Neutrophil (primary cell): ENCODE measurements around the gene LYRM1.
A peak's percentile ranks its signal among the peaks of the same experiment; 100 is the strongest.

Experiments used
- H3K27ac ChIP-seq: fragments of 200-600 bp; sonication (generic); 2 replicates; pipeline ENCODE4 v1.5.1; 2016; ENCODE audit warnings: mild to moderate bottlenecking, moderate library complexity
- H3K27me3 ChIP-seq: fragments of 200-600 bp; sonication (generic); 2 replicates; pipeline ENCODE4 v1.6.0; 2016; ENCODE audit warnings: mild to moderate bottlenecking
- H3K36me3 ChIP-seq: fragments of 200-600 bp; sonication (generic); 2 replicates; pipeline ENCODE4 v1.5.1; 2017
- H3K4me1 ChIP-seq, 2 experiments: fragments of 200-600 bp in 1 of 2; sonication (generic) in 1 of 2; 1 replicate in 1 of 2; 2 replicates in 1 of 2; pipeline versions ENCODE4 v1.5.1 to v1.6.1; 2013 to 2016; ENCODE audit warnings: low read depth in 1 of 2, low read length in 1 of 2, mild to moderate bottlenecking in 1 of 2, moderate library complexity in 1 of 2; ENCODE audit not compliant: control insufficient read depth in 1 of 2, insufficient read depth in 1 of 2
- H3K4me3 ChIP-seq, 2 experiments: fragments of 200-600 bp in 1 of 2; sonication (generic) in 1 of 2; 1 replicate in 1 of 2; 2 replicates in 1 of 2; pipeline ENCODE4 v1.5.1; 2013 to 2016; ENCODE audit warnings: low read depth in 1 of 2, low read length in 1 of 2, mild to moderate bottlenecking in 1 of 2, moderate library complexity in 1 of 2
- H3K9me3 ChIP-seq: fragments of 200-600 bp; sonication (generic); 2 replicates; pipeline ENCODE4 v1.5.1; 2016
- TF ChIP-seq, protein P1 (sequence below): fragments of 200-600 bp; sonication (generic); IDR thresholded peaks from 2 replicates; pipeline ENCODE4 v1.5.1; 2016; ENCODE audit warnings: antibody characterized with exemption

Gene LYRM1

DNA sequence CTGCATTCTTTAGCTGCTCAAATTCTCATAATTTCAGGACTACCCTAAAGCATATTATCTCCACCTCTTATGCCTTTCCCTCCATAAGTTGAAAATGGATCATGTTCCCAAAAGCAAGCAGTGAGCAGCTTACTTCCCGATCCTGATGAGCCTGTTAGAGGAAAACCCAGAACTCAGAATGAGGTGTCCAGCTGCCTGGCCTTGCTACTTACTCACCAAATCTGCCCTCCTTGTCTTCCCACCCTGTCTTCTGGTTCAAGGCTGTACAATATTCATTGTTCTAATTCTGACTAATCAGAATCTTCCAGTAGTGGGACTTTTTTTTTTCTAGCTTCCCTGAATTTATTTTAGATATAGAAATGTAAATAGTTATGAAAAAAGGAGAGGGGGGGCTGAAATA lies 10.8 kb downstream of the LYRM1 start:
- H3K27ac ChIP-seq: peak overlapping the region; percentile 87
- TF ChIP-seq, protein P1, sequence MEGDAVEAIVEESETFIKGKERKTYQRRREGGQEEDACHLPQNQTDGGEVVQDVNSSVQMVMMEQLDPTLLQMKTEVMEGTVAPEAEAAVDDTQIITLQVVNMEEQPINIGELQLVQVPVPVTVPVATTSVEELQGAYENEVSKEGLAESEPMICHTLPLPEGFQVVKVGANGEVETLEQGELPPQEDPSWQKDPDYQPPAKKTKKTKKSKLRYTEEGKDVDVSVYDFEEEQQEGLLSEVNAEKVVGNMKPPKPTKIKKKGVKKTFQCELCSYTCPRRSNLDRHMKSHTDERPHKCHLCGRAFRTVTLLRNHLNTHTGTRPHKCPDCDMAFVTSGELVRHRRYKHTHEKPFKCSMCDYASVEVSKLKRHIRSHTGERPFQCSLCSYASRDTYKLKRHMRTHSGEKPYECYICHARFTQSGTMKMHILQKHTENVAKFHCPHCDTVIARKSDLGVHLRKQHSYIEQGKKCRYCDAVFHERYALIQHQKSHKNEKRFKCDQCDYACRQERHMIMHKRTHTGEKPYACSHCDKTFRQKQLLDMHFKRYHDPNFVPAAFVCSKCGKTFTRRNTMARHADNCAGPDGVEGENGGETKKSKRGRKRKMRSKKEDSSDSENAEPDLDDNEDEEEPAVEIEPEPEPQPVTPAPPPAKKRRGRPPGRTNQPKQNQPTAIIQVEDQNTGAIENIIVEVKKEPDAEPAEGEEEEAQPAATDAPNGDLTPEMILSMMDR: no peak
- H3K4me3 ChIP-seq: peak overlapping the region; percentile 35 to 38
- H3K36me3 ChIP-seq: no peaks in the 10 kb centered on the region
- peaks cover 51 to 60% of the 10 kb centered on the region in 2 experiments for H3K4me1 ChIP-seq
- H3K27me3 ChIP-seq: no peaks in the 10 kb centered on the region
- no peaks in the 10 kb centered on the region for H3K9me3 ChIP-seq

DNA sequence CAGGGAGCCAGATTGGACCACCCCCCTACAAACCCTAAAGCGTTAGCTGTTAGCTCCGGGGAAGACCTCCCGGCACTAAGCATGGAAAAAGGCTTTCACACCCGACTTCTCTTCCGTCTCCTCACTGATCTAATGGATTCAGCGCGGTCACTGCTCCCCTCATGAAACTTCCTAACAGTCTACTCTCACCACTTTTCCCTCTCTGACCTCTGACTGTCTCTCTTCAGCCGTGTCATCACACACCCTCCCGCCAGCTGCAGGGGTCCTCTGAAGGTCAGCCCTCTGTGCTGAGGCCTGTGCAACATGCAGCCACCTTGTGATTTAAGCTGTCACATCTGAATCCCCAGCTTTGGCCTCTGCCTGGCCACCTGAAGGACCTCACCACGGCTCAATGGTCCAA lies 15.7 kb downstream of the LYRM1 start:
- H3K27ac ChIP-seq: no peak overlapping the region

DNA sequence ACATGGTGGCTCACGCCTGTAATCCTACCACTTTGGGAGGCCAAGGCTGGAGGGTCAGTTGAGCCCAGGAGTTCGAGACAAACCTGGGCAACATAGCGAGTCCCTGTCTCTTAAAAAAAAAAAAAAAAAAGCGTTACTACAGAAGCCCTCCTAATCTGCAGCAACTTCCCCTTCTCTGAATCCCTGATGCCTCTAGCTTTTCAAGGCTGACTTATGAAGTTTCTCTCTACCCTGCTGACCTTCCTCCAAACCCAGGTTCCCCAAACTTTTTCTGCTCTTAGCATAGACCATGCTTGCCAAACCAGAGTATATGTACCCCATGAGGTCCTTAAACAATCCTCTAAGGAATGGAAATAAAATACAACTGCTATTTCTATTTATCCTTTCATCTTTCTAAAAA lies 16.4 kb downstream of the LYRM1 start:
- Histone ChIP-seq H3K9me3 (no peaks in the 10 kb centered on the region), H3K27ac (no peak overlapping the region), H3K4me3 (no peak overlapping the region), H3K27me3 (no peaks in the 10 kb centered on the region), H3K36me3 (peaks cover 12% of the 10 kb centered on the region), H3K4me1 (peaks cover 9 to 15% of the 10 kb centered on the region in 2 experiments)
- TF ChIP-seq, protein P1: no peak

More for the DNA sequence above, 15.7 kb downstream of the LYRM1 start:
- Histone ChIP-seq H3K9me3 (no peaks in the 10 kb centered on the region), H3K27me3 (no peaks in the 10 kb centered on the region), H3K4me1 (peaks cover 15 to 22% of the 10 kb centered on the region in 2 experiments), H3K36me3 (peaks cover 11% of the 10 kb centered on the region), H3K4me3 (no peak overlapping the region)
- TF ChIP-seq, protein P1: no peak

DNA sequence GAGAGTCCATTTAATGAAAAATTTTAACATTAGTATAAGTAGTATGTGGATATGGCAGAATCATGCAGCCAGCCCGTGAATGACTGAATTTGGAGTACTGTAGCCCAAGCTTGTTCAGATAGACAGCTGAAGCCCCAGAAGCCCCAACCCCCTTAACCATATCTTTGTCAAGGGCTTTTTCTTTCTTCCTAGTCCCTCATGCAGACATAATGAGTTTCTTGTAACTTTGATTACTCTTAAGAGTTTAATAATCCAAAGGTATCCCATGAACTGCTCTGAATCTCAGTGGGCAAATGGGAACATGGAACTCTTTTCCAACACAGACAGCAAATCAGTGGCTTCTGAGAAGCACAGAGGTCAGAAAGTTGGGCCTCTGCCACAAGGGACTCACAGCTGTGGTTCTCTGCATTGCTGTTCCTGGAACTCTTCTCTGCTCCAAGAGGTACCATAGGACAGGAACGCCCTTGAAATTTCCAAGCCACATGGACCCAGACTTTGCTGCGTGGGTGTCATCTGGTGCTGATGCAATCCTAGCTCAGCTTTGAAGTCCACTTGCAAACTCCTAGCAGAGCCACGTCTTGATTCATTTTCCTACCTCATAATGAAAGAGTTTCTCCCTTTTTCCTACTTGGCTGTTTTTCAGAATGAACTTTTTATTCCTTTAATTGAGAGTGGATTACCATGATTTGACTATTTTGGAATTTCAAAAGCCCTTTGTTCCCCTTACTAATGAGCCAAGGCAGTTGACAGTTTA lies 18.1 kb downstream of the LYRM1 start:
- H3K27ac ChIP-seq: no peak overlapping the region
- TF ChIP-seq, protein P1: no peak
- H3K4me1 ChIP-seq: peaks cover 0 to 7% of the 10 kb centered on the region in 2 experiments
- H3K4me3 ChIP-seq: no peak overlapping the region
- H3K36me3 ChIP-seq: peaks cover 24% of the 10 kb centered on the region
- no peaks in the 10 kb centered on the region for H3K9me3 ChIP-seq
- no peaks in the 10 kb centered on the region for H3K27me3 ChIP-seq

DNA sequence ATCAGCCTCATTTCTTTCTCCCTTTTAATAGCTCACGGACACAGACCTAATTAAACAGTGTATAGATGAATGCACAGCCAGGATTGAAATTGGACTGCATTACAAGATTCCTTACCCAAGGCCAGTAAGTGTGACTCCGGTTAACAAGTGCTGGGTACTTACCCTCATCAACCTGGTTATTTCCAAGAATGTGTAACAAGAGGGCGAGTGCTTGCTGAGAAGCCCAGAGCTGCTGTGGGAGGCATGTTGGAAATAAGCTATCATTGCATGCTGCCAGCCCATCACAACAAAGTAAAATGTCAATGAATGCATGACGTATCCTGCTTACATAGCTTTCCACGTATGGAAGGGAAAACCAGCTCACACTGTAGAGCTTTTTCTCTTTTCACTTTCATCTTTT lies 19.5 kb downstream of the LYRM1 start:
- H3K27ac ChIP-seq: no peak overlapping the region
- H3K9me3 ChIP-seq: no peaks in the 10 kb centered on the region
- H3K27me3 ChIP-seq: no peaks in the 10 kb centered on the region
- peaks cover 0 to 7% of the 10 kb centered on the region in 2 experiments for H3K4me1 ChIP-seq
- H3K4me3 ChIP-seq: no peak overlapping the region
- TF ChIP-seq, protein P1: no peak
- peaks cover 36% of the 10 kb centered on the region for H3K36me3 ChIP-seq
